GM23338 (cell line): Measurements from ENCODE around the gene SLC28A2. TPM values are rescaled to one million over a fixed set of nuclear protein-coding genes. Genes with fewer than 3 reads are reported as not detected.
"Not testable (repeated sequence)": the region's sequence is repeated elsewhere in the genome, so short reads cannot be mapped to it uniquely, and the experiment has no call there.

ENCODE experiments used
- ATAC-seq: fragments of 200-7000 bp; cut with Tn5 transposase; 3 replicates; pipeline ENCODE4 v1.9.1; 2020
- DNase-seq: peaks from one replicate; pipeline ENCODE4 v3.0.0-alpha.2; 2015; ENCODE audit warnings: low spot score
- H2AFZ ChIP-seq: fragments of 200-600 bp; sonication (generic); 2 replicates; pipeline ENCODE4 v1.8.0; 2016; ENCODE audit warnings: antibody characterized with exemption, mild to moderate bottlenecking, moderate library complexity
- H3F3A ChIP-seq: fragments of 200-600 bp; sonication (generic); replicated peaks from 2 replicates; pipeline ENCODE4 v1.8.0; 2017; ENCODE audit warnings: antibody characterized with exemption, mixed run types, low read depth
- H3K27ac ChIP-seq: fragments of 200-600 bp; sonication (generic); 2 replicates; pipeline ENCODE4 v1.6.1; 2016; ENCODE audit warnings: low read depth
- H3K27me3 ChIP-seq: fragments of 200-600 bp; sonication (generic); 2 replicates; pipeline ENCODE4 v1.8.0; 2016; ENCODE audit warnings: mild to moderate bottlenecking, mixed run types, moderate library complexity; ENCODE audit not compliant: insufficient read depth
- H3K36me3 ChIP-seq: fragments of 200-600 bp; sonication (generic); 2 replicates; pipeline ENCODE4 v1.8.0; 2016; ENCODE audit warnings: mild to moderate bottlenecking; ENCODE audit not compliant: insufficient read depth
- H3K4me1 ChIP-seq: fragments of 200-600 bp; sonication (generic); 2 replicates; pipeline ENCODE4 v1.8.0; 2016; ENCODE audit warnings: mild to moderate bottlenecking, moderate library complexity; ENCODE audit not compliant: insufficient read depth
- H3K4me2 ChIP-seq: fragments of 200-600 bp; sonication (generic); 2 replicates; pipeline ENCODE4 v1.7.1; 2017; ENCODE audit warnings: mixed run types
- H3K4me3 ChIP-seq: fragments of 200-600 bp; sonication (generic); 2 replicates; pipeline ENCODE4 v1.6.1; 2016; ENCODE audit warnings: mixed run types
- H3K79me2 ChIP-seq: fragments of 200-600 bp; sonication (generic); replicated peaks from 2 replicates; pipeline ENCODE4 v1.8.0; 2017; ENCODE audit warnings: mild to moderate bottlenecking; ENCODE audit not compliant: insufficient read depth
- H3K9me2 ChIP-seq: fragments of 200-600 bp; sonication (generic); 2 replicates; pipeline ENCODE4 v1.8.0; 2017; ENCODE audit not compliant: insufficient read depth
- H4K20me1 ChIP-seq: fragments of 200-600 bp; sonication (generic); replicated peaks from 2 replicates; pipeline ENCODE4 v1.8.0; 2017; ENCODE audit warnings: mild to moderate bottlenecking; ENCODE audit not compliant: insufficient read depth
- H3K27ac Mint-ChIP-seq: 2 replicates; pipeline ENCODE4 v1.8.0; 2020; ENCODE audit warnings: inconsistent platforms, mild to moderate bottlenecking, moderate library complexity, mixed read lengths
- H3K27me3 Mint-ChIP-seq: 3 replicates; pipeline ENCODE4 v1.8.0; 2022; ENCODE audit warnings: low read depth, mild to moderate bottlenecking, moderate library complexity, mixed read lengths, inconsistent platforms; ENCODE audit not compliant: insufficient read depth, poor library complexity
- H3K36me3 Mint-ChIP-seq: 3 replicates; pipeline ENCODE4 v1.8.0; 2021; ENCODE audit warnings: low read depth, mild to moderate bottlenecking, inconsistent platforms, moderate library complexity, mixed read lengths
- H3K4me1 Mint-ChIP-seq: 3 replicates; pipeline ENCODE4 v1.8.0; 2020; ENCODE audit warnings: mild to moderate bottlenecking, inconsistent platforms, mixed read lengths
- H3K4me3 Mint-ChIP-seq: 3 replicates; pipeline ENCODE4 v1.8.0; 2021; ENCODE audit warnings: moderate library complexity, mild to moderate bottlenecking, inconsistent platforms, mixed read lengths
- H3K9me3 Mint-ChIP-seq: 3 replicates; pipeline ENCODE4 v1.8.0; 2020; ENCODE audit warnings: moderate library complexity, mild to moderate bottlenecking, inconsistent platforms, mixed read lengths
- CREB1 ChIP-seq: fragments of 250-450 bp; sonication (Bioruptor Pico); IDR thresholded peaks from 2 replicates; pipeline ENCODE4 v1.5.0; 2020; ENCODE audit warnings: low read depth, mild to moderate bottlenecking, moderate library complexity
- EZH2 ChIP-seq: fragments of 200-600 bp; sonication (generic); IDR thresholded peaks from one replicate; pipeline ENCODE4 v1.8.0; 2017; ENCODE audit warnings: antibody characterized with exemption, mild to moderate bottlenecking, low read depth; ENCODE audit not compliant: unreplicated experiment
- EZH2phosphoT487 ChIP-seq: fragments of 200-600 bp; sonication (generic); IDR thresholded peaks from one replicate; pipeline ENCODE4 v1.8.1; 2018; ENCODE audit warnings: antibody characterized with exemption; ENCODE audit not compliant: unreplicated experiment
- JUNB ChIP-seq: IDR thresholded peaks from one replicate; pipeline ENCODE4 v1.6.1; 2016; ENCODE audit warnings: antibody characterized with exemption; ENCODE audit not compliant: unreplicated experiment
- NANOG ChIP-seq: IDR thresholded peaks from 2 replicates; pipeline ENCODE4 v1.6.1; 2016; ENCODE audit warnings: antibody characterized with exemption, borderline replicate concordance
- POLR2AphosphoS5 ChIP-seq: IDR thresholded peaks from 2 replicates; pipeline ENCODE4 v1.6.1; 2016; ENCODE audit warnings: antibody characterized with exemption, low read depth
- STAT1 ChIP-seq: IDR thresholded peaks from one replicate; pipeline ENCODE4 v1.6.1; 2016; ENCODE audit warnings: antibody characterized with exemption; ENCODE audit not compliant: unreplicated experiment
- ZNF114 ChIP-seq: fragments of 250-450 bp; sonication (Bioruptor Pico); IDR thresholded peaks from 2 replicates; pipeline ENCODE4 v1.5.0; 2020; ENCODE audit warnings: mild to moderate bottlenecking, moderate library complexity
- polyA plus RNA-seq: library from polyadenylated mRNA; unstranded; fragments of >200 nt; fragmentation: Nextera tagmentation; extraction: Ambion mirVana; gene quantifications from 2 replicates; pipeline ENCODE4 v1.2.1, GENCODE V29; 2016
- total RNA-seq: library from RNA; depleted of rRNA; stranded (reverse); fragments of >200 nt; shearing (Covaris generic); gene quantifications from 2 replicates; pipeline ENCODE4 v1.2.3, GENCODE V29; 2014
- TF ChIP-seq, protein P1 (sequence below): IDR thresholded peaks from one replicate; pipeline ENCODE4 v1.6.1; 2018; ENCODE audit warnings: antibody characterized with exemption; ENCODE audit not compliant: unreplicated experiment
- TF ChIP-seq, protein P2 (sequence below), 2 experiments: fragments of 200-600 bp in 1 of 2; sonication (generic) in 1 of 2; conservative IDR thresholded peaks; 2 replicates each; pipeline versions ENCODE4 v1.5.1 to v1.6.1; 2016 to 2017; ENCODE audit warnings: antibody characterized with exemption in 2 of 2, low read depth in 2 of 2, mild to moderate bottlenecking in 2 of 2, moderate library complexity in 1 of 2
- TF ChIP-seq, protein P3 (sequence below): fragments of 250-450 bp; sonication (Bioruptor Pico); IDR thresholded peaks from 2 replicates; pipeline ENCODE4 v1.5.0; 2020; ENCODE audit warnings: mild to moderate bottlenecking, moderate library complexity

SLC28A2 gene
- total and polyA plus RNA-seq, 2 experiments from 2014 or later = 0.18 TPM; not detected in 1

DNA sequence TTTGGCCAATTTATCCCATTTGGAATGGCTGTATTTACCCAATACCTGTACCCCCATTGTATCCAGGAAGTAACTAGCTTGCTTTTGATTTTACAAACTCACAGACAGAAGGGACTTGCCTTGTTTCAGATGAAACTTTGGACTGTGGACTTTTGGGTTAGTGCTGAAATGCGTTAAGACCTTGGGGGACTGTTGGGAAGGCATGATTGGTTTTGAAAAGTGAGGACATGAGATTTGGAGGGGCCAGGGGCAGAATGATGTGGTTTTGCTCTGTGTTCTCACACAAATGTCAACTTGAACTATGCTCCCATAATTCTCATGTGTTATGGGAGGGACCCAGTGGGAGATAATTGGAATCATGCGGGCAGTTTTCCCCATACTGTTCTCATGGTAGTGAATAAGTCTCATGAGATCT is 46.9 kb downstream of the SLC28A2 start:
- H3K27ac Mint-ChIP-seq, ATAC-seq, H3K27me3 Mint-ChIP-seq, DNase-seq, H2AFZ ChIP-seq, H3K4me1 ChIP-seq, H3K36me3 ChIP-seq, H3K4me2 ChIP-seq, H4K20me1 ChIP-seq, H3K4me1 Mint-ChIP-seq, H3K27me3 ChIP-seq, H3F3A ChIP-seq, H3K4me3 Mint-ChIP-seq, H3K4me3 ChIP-seq, H3K9me2 ChIP-seq, H3K27ac ChIP-seq, H3K79me2 ChIP-seq: not testable (repeated sequence)
- peaks cover 15% of the 10 kb centered on the region for H3K36me3 Mint-ChIP-seq
- peaks cover 62% of the 10 kb centered on the region for H3K9me3 Mint-ChIP-seq

DNA sequence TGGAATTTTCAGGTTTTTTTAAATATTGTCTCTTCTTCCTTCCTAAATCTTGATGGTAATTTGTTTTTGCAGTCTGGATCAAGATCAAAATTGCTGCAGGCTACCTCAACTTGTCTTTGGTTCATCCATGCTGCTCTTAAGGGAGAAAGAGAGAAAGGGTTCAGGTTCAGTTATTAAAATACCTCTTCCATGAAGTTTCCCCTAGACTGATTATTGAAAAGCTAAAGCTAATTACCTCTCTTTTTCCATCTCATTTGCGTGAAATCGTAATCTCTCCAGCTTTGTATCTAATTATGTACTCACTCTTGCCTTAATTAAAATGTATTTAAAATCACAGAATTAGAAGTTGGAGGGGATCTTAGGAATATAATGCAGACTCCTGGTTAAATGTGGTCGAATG is 52.7 kb downstream of the SLC28A2 start:
- ATAC-seq (no peak), DNase-seq (no peak)
- Mint-ChIP-seq H3K27me3 (peaks cover 4% of the 10 kb centered on the region), H3K4me1 (no peaks in the 10 kb centered on the region), H3K9me3 (peaks cover 19% of the 10 kb centered on the region; the same call in 2 of the 3 replicates), H3K36me3 (no peaks in the 10 kb centered on the region), H3K27ac (no peak overlapping the region), H3K4me3 (no peak overlapping the region)
- Histone ChIP-seq H2AFZ (no peak overlapping the region), H3F3A (no peaks in the 10 kb centered on the region), H3K27me3 (no peaks in the 10 kb centered on the region), H3K4me3 (no peak overlapping the region), H3K79me2 (no peaks in the 10 kb centered on the region), H3K9me2 (no peaks in the 10 kb centered on the region), H3K4me1 (no peaks in the 10 kb centered on the region), H3K4me2 (no peak overlapping the region), H3K36me3 (no peaks in the 10 kb centered on the region), H4K20me1 (no peaks in the 10 kb centered on the region), H3K27ac (no peak overlapping the region)
- TF ChIP-seq JUNB = no peak
- TF ChIP-seq, protein P1, sequence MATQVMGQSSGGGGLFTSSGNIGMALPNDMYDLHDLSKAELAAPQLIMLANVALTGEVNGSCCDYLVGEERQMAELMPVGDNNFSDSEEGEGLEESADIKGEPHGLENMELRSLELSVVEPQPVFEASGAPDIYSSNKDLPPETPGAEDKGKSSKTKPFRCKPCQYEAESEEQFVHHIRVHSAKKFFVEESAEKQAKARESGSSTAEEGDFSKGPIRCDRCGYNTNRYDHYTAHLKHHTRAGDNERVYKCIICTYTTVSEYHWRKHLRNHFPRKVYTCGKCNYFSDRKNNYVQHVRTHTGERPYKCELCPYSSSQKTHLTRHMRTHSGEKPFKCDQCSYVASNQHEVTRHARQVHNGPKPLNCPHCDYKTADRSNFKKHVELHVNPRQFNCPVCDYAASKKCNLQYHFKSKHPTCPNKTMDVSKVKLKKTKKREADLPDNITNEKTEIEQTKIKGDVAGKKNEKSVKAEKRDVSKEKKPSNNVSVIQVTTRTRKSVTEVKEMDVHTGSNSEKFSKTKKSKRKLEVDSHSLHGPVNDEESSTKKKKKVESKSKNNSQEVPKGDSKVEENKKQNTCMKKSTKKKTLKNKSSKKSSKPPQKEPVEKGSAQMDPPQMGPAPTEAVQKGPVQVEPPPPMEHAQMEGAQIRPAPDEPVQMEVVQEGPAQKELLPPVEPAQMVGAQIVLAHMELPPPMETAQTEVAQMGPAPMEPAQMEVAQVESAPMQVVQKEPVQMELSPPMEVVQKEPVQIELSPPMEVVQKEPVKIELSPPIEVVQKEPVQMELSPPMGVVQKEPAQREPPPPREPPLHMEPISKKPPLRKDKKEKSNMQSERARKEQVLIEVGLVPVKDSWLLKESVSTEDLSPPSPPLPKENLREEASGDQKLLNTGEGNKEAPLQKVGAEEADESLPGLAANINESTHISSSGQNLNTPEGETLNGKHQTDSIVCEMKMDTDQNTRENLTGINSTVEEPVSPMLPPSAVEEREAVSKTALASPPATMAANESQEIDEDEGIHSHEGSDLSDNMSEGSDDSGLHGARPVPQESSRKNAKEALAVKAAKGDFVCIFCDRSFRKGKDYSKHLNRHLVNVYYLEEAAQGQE = no peak
- TF ChIP-seq ZNF114 (CRISPR knock-in tag) = no peak
- TF ChIP-seq, protein P2, sequence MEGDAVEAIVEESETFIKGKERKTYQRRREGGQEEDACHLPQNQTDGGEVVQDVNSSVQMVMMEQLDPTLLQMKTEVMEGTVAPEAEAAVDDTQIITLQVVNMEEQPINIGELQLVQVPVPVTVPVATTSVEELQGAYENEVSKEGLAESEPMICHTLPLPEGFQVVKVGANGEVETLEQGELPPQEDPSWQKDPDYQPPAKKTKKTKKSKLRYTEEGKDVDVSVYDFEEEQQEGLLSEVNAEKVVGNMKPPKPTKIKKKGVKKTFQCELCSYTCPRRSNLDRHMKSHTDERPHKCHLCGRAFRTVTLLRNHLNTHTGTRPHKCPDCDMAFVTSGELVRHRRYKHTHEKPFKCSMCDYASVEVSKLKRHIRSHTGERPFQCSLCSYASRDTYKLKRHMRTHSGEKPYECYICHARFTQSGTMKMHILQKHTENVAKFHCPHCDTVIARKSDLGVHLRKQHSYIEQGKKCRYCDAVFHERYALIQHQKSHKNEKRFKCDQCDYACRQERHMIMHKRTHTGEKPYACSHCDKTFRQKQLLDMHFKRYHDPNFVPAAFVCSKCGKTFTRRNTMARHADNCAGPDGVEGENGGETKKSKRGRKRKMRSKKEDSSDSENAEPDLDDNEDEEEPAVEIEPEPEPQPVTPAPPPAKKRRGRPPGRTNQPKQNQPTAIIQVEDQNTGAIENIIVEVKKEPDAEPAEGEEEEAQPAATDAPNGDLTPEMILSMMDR (conservative IDR thresholded peaks at IDR 0.05; ENCODE audit: low read depth in 2 of 2) = no peak
- no peak for TF ChIP-seq EZH2
- TF ChIP-seq CREB1 = no peak
- TF ChIP-seq, protein P3, sequence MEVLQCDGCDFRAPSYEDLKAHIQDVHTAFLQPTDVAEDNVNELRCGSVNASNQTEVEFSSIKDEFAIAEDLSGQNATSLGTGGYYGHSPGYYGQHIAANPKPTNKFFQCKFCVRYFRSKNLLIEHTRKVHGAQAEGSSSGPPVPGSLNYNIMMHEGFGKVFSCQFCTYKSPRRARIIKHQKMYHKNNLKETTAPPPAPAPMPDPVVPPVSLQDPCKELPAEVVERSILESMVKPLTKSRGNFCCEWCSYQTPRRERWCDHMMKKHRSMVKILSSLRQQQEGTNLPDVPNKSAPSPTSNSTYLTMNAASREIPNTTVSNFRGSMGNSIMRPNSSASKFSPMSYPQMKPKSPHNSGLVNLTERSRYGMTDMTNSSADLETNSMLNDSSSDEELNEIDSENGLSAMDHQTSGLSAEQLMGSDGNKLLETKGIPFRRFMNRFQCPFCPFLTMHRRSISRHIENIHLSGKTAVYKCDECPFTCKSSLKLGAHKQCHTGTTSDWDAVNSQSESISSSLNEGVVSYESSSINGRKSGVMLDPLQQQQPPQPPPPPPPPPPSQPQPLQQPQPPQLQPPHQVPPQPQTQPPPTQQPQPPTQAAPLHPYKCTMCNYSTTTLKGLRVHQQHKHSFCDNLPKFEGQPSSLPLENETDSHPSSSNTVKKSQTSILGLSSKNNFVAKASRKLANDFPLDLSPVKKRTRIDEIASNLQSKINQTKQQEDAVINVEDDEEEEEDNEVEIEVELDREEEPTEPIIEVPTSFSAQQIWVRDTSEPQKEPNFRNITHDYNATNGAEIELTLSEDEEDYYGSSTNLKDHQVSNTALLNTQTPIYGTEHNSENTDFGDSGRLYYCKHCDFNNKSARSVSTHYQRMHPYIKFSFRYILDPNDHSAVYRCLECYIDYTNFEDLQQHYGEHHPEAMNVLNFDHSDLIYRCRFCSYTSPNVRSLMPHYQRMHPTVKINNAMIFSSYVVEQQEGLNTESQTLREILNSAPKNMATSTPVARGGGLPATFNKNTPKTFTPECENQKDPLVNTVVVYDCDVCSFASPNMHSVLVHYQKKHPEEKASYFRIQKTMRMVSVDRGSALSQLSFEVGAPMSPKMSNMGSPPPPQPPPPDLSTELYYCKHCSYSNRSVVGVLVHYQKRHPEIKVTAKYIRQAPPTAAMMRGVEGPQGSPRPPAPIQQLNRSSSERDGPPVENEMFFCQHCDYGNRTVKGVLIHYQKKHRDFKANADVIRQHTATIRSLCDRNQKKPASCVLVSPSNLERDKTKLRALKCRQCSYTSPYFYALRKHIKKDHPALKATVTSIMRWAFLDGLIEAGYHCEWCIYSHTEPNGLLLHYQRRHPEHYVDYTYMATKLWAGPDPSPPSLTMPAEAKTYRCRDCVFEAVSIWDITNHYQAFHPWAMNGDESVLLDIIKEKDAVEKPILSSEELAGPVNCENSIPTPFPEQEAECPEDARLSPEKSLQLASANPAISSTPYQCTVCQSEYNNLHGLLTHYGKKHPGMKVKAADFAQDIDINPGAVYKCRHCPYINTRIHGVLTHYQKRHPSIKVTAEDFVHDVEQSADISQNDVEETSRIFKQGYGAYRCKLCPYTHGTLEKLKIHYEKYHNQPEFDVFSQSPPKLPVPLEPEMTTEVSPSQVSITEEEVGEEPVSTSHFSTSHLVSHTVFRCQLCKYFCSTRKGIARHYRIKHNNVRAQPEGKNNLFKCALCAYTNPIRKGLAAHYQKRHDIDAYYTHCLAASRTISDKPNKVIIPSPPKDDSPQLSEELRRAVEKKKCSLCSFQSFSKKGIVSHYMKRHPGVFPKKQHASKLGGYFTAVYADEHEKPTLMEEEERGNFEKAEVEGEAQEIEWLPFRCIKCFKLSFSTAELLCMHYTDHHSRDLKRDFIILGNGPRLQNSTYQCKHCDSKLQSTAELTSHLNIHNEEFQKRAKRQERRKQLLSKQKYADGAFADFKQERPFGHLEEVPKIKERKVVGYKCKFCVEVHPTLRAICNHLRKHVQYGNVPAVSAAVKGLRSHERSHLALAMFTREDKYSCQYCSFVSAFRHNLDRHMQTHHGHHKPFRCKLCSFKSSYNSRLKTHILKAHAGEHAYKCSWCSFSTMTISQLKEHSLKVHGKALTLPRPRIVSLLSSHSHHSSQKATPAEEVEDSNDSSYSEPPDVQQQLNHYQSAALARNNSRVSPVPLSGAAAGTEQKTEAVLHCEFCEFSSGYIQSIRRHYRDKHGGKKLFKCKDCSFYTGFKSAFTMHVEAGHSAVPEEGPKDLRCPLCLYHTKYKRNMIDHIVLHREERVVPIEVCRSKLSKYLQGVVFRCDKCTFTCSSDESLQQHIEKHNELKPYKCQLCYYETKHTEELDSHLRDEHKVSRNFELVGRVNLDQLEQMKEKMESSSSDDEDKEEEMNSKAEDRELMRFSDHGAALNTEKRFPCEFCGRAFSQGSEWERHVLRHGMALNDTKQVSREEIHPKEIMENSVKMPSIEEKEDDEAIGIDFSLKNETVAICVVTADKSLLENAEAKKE (CRISPR knock-in tag) = no peak
- TF ChIP-seq POLR2AphosphoS5 = no peak
- TF ChIP-seq NANOG = no peak
- no peak for TF ChIP-seq STAT1
- no peak for TF ChIP-seq EZH2phosphoT487
